ENCODE data around the gene PLA2G2C.

DNA sequence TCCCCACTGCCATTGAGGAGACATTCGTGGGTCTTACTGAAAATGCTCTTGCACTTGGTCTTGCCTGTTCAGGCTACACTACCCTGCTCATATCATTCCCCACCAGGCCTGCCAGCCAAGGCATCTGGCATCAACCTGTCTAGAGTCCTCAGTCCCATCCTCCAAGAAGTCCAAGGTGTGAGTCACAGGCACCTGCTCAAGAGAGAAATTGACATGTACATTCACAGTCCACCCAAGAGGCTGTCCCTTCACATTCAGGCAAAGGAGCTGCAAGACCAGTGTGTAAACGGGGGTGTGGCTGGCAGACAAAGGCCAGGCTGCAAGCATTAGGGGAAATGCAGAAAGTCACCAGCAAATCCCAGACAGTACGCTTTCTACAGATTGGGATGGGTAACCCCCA lies 13.1 kb upstream of the PLA2G2C start:
- TF ChIP-seq, protein P1, sequence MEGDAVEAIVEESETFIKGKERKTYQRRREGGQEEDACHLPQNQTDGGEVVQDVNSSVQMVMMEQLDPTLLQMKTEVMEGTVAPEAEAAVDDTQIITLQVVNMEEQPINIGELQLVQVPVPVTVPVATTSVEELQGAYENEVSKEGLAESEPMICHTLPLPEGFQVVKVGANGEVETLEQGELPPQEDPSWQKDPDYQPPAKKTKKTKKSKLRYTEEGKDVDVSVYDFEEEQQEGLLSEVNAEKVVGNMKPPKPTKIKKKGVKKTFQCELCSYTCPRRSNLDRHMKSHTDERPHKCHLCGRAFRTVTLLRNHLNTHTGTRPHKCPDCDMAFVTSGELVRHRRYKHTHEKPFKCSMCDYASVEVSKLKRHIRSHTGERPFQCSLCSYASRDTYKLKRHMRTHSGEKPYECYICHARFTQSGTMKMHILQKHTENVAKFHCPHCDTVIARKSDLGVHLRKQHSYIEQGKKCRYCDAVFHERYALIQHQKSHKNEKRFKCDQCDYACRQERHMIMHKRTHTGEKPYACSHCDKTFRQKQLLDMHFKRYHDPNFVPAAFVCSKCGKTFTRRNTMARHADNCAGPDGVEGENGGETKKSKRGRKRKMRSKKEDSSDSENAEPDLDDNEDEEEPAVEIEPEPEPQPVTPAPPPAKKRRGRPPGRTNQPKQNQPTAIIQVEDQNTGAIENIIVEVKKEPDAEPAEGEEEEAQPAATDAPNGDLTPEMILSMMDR (IDR thresholded peaks at IDR 0.05) = no peak
- TF ChIP-seq POLR2A (IDR thresholded peaks at IDR 0.05) = no peak
